Loucy (cell line): ENCODE results near the gene DNAJC5G.

Source experiments
- EZH2phosphoT487 ChIP-seq: fragments of 200-600 bp; IDR thresholded peaks from 2 replicates; pipeline ENCODE4 v1.6.1; 2018; ENCODE audit warnings: antibody characterized with exemption, mild to moderate bottlenecking, moderate library complexity, borderline replicate concordance
- TF ChIP-seq, protein P1 (sequence below): fragments of 200-600 bp; sonication (generic); conservative IDR thresholded peaks from 2 replicates; pipeline ENCODE4 v1.5.1; 2014; ENCODE audit warnings: mild to moderate bottlenecking, antibody characterized with exemption, low read length

DNA sequence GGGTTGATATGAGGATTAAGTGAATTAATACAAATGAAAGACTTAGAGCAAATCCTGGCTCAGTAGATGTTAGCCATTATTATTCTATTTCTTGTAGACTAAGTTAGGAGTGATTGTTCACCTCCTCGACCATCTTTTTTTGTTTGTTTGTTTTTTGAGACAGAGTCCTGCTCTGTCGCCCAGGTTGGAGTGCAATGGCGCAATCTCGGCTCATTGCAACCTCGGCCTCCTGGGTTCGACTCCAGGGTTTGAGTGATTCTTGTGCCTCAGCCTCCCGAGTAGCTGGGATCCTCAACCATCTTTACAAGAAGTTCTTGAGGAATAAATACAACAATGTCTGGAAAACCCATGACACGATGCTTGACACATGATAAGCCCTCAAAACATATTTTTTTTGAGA lies 19.7 kb downstream of the DNAJC5G start:
- TF ChIP-seq, protein P1, sequence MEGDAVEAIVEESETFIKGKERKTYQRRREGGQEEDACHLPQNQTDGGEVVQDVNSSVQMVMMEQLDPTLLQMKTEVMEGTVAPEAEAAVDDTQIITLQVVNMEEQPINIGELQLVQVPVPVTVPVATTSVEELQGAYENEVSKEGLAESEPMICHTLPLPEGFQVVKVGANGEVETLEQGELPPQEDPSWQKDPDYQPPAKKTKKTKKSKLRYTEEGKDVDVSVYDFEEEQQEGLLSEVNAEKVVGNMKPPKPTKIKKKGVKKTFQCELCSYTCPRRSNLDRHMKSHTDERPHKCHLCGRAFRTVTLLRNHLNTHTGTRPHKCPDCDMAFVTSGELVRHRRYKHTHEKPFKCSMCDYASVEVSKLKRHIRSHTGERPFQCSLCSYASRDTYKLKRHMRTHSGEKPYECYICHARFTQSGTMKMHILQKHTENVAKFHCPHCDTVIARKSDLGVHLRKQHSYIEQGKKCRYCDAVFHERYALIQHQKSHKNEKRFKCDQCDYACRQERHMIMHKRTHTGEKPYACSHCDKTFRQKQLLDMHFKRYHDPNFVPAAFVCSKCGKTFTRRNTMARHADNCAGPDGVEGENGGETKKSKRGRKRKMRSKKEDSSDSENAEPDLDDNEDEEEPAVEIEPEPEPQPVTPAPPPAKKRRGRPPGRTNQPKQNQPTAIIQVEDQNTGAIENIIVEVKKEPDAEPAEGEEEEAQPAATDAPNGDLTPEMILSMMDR, result no peak
- TF ChIP-seq EZH2phosphoT487, result no peak
